GM21447 (cell line): Measurements from ENCODE around the gene KRTAP2-3.
"Not testable (repeated sequence)": the region's sequence is repeated elsewhere in the genome, so short reads cannot be mapped to it uniquely, and the experiment has no call there.

Experiments
- ATAC-seq: cut with Tn5 transposase; IDR thresholded peaks from one replicate; pipeline ENCODE4 v1.9.1; 2021; ENCODE audit not compliant: unreplicated experiment

KRTAP2-3 gene

DNA sequence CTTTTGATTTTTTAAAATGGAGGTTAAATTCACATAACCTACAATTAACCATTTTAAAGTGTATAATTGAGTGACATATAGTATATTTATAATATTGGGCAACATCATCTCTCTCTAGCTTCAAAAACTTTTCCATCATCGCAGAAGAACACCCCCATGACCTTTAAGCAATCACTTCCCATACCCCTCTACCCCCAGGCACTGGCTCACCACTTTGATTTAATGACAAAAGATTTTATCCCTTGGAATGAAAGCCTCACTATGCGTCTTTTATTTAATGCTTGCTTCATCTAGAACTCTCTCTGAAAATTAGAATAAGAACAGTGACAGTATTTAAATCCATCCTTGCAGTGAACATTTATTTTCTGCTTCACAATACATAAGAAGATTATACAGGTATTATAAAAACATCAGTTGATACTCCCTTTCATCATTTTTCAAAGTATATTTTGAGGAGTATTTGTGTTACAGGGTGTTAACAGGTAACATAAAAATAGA lies 22.0 kb downstream of the KRTAP2-3 start:
- ATAC-seq: no peak

DNA sequence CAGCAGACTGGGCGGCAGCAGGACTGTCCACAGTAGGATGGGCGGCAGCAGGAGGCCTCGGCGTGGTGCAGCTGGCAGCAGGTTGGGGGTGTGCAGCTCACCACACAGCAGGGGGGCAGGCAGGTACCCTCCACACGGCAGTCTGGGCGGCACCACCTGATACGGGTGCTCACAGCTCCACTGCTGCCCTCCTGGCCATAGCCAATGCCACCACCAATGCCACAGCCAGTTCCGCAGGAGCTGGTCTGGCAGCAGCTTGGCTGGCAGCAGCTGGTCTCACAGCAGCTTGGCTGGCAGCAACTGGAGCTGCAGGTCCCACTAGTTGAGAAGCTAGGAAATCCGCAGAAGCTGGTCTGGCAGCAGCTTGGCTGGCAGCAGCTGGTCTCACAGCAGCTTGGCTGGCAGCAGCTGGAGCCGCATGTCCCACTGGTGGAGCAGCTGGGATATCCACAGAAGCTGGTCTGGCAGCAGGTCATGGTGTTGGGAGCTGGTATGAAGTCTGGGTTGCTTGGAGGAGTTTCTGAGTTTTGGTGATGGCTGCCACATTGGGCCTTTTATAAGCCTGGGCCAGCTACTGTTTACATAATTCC lies 25.5 kb downstream of the KRTAP2-3 start, which contains the start of gene KRTAP1-3:
KRTAP1-3 (minus strand) TSS at position 529 of the 590 bp plus-strand sequence; CDS start at position 476, 53 bp downstream.
- not testable (repeated sequence) for ATAC-seq

DNA sequence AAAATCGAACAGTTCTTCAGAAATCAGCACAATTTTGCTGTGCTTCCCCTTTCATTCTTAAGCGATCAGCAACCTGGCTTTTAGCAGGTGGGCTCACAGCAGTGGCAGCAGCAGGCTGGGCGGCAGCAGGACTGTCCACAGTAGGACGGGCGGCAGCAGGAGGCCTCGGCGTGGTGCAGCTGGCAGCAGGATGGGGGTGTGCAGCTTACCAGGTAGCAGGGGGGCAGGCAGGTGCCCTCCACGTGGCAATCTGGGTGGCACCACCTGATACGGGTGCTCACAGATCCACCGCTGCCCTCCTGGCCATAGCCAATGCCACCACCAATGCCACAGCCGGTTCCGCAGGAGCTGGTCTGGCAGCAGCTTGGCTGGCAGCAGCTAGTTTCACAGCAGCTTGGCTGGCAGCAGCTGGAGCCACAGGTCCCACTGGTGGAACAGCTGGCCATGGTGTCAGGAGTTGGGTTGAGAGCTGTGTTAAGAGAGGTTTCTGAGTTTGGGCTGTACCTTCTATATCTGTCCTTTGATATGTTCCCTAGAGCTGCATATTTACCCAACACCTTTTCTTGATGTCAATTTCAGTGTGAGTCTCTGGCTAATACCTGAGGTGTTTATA lies 30.2 kb downstream of the KRTAP2-3 start, which contains the start of gene KRTAP1-4:
KRTAP1-4 (minus strand) TSS at position 563 of the 613 bp plus-strand sequence; CDS start at position 446, 117 bp downstream.
- no peak for ATAC-seq

DNA sequence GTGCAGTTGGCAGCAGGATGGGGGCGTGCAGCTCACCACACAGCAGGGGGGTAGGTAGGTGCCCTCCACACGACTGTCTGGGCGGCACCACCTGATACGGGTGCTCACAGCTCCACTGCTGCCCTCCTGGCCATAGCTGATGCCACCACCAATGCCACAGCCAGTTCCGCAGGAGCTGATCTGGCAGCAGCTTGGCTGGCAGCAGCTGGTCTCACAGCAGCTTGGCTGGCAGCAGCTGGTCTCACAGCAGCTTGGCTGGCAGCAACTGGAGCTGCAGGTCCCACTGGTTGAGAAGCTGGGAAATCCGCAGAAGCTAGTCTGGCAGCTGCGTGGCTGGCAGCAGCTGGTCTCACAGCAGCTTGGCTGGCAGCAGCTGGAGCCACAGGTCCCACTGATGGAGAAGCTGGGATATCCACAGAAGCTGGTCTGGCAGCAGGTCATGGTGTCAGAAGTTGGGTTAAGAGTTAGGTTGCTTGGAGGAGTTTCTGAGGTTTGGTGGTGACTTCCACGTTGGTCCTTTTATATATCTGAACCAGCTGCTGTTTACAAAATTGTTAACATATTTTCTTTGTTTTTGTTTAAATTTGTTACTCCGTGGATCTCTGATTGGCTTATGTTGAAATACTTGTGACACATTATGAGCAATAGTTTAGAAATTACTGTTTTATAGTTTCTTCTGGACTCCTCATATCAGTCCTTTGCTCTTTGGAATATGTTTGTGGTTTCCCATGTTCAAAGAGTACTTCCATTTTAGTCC lies 33.0 kb downstream of the KRTAP2-3 start, which contains the start of gene KRTAP1-5:
KRTAP1-5 (minus strand) TSS at position 494 of the 757 bp plus-strand sequence; CDS start at position 441, 53 bp downstream.
- no peak for ATAC-seq

DNA sequence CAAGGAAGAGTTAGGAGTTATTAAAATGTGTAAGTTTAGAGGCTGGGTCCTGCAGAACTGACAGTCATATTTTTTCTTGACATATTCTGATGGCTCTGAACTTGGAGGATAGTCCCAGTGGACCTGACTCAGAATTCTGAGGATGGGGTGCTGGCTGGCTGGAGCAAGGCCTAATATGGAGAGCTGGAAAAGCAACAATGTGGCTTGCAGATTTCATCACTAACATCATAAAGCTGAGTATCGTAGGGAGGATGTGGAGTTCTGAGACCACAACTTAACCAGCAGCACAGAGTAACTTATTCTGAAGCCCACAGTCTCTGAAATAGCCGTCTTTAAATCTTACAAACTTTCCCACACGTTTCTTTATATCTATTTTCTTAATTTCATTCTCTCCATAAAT lies 35.2 kb downstream of the KRTAP2-3 start:
- no peak for ATAC-seq

DNA sequence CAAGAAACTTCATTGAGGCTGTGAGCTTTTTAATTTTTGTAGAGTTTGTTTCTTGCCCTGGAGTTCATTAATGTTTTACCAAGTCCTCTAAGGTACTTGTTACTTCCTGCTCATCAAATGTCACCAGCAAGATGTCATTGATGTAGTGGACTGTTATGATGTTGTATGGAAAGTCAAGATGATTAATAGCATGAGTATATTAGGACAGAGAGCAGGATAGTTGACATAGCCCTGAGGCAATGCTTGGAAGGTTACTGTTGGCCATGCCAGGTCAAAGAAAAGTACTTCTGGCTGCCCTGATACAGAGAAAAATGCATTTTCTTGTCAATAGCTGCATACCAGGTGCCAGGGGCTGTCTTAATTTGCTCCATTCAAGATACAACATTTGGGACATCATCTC lies 39.6 kb downstream of the KRTAP2-3 start:
- ATAC-seq: no peak

DNA sequence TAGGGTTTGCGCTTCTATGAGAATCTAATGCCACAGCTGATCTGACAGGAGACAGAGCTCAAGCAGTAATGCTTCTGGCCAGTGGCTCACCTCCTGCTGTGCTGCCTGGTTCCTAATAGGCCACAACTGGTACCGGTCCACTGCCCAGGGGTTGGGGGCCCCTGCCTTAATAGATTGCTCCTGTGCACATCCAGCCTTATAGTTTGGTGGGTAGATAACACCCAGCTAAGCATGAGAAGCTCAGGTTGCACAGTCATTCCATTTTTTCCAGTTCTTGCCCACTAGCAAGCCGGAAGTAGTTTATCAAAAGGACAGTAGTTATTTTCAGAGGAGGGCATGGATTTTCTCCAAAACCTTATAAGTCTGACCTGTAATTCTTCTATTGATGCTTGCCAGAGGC lies 40.5 kb downstream of the KRTAP2-3 start:
- ATAC-seq: no peak

DNA sequence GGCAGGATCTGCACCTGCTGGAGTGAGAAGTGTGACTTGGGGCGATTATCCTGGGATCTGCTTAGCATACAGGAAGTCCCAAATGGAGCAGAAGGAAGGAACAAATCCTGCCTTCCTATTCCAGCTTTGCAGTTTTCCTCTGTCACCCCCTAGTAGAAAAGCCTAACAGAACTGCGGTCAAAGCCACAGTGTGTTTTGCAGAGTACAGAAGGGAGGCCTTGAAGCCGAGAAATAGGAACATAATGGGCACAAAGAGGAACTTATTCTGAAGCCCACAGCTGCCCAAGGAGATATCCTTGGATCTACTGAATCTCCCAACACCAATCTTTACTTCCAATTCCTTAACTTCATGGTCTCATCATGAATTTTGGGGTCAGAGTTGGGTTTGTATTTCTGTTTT lies 41.4 kb downstream of the KRTAP2-3 start:
- no peak for ATAC-seq

DNA sequence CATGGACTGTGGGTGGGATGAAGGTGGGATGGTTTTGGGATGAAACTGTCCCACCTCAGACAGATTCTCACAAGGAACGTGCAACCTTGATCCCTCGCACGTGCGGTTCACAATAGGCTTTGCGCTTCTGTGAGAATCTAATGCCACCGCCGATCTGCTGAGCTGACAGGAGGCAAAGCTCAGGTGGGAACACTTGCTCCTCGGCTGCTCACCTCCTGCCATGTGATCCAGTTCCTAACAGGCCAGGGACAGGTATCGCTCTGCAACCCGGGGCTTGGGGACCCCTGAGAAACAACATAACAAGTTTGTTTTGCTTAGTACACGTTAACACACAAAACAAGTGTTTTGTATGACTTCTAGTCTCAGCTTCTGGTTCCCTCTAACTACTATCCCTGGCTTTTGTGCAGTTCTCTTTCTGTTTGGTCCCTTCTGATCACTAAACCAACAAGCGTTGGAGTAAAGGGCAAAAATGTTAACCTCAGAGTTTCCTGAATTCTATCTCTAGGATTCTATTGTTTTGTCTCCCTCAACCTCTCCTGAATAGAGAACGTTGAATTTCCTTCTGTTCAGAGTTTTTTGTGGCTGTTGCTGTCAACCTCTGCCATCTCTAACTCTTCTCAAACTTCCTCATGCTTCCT lies 43.2 kb downstream of the KRTAP2-3 start:
- ATAC-seq: no peak

DNA sequence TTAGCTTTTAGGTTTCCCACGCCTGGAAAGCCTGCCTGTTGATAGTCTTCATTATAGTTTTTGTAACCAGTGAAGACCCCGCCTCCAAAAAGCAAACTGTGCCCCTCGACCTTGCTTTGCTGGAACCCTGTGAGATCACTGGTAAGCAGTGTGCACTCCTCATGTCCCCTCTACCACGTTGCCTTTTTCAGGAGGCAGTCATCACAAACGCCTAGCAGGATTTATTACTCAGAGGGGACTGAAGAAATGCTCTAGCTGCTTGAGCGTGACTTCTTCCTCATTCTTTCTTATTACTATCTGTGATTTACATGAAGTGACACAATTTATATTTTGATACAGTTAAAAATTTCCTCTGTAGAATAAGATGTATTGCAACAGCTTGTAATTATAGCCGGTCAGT lies 44.5 kb downstream of the KRTAP2-3 start:
- ATAC-seq: no peak

DNA sequence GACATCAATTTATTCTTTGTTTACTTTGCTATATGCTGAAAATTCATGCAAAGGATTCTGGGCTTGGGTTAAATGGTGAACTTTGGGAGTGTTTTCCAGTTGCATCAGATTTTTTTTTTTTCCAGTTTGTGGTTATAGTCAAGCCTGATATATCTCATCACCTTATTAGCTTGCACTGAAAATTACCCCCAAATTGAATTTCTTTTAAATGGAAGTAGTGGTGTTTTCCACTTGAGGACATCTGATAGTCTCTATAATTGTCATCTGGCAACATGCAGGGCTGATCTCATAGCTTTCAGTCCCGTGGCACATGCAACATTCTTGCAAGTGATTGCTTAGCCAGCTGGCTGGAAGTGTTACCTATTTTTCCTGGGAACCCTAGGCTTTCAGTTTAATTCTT lies 46.3 kb downstream of the KRTAP2-3 start:
- ATAC-seq: no peak

DNA sequence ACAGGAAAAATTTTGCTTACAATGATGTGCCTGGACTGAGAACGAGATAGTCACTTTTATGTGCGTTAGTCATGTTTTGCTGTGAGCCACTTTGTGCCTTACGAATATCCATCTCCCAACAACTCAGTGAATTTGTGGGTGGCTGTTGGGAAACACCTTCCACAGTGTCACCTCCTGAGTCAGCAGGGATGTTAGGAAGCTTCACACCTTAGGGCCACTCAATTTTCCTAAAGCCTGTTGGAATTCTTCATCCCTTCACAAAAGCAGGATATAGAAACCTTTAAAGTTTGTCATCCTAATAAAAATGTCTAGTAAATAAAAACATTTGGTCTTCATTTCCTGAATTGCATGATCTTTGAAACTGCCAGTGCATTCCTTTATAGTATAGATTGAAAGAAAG lies 46.7 kb downstream of the KRTAP2-3 start:
- no peak for ATAC-seq

DNA sequence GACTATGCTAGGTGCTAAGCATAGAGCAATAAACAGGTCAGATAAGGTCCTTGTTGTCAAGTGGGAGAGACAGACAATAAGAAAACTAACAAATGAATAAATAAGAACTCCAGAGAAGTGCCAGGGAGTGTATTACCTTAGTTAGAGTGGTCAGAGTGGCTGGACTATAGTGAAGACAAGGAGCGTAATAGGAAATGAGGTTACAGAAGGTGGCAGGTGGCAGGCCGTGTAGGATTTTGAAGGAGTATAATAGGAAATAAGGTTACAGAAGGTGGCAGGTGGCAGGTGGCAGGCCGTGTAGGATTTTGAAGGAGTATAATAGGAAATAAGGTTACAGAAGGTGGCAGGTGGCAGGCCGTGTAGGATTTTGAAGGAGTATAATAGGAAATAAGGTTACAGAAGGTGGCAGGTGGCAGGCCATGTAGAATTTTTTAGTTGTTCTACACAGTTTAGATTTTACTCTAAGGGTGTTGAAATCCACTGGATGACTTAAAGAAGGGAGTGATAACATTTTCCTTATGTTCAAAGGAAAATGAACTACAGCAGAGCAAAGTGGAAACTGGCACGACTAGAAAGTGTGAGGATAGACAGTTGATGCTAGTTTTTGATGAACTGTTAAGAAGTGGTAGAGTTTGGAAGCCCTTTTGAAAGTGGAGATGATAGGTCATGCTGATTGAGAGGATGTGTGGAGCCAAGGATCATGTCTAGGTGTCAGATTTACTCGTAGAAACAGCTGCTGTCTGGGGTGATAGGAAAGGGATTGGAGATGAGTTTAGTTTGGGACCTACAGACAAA lies 47.4 kb downstream of the KRTAP2-3 start:
- ATAC-seq: no peak

DNA sequence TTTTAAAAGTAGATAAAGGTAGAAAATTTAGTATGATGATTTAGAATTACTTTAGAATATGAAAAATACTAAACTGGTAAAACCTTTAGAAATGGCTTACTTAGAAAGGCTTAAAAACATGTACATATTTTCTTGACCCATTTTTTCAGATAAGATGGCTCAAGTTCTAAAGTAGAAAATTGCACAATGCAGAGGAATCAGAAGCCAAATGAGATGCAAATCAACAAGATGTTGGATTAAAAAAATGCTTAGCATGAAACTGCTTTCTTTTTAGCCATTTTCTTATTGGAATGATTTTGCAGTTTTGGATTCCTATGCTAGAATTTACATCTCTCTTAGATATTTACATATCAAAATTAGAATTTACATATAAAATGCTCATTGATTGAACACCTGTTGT lies 49.5 kb downstream of the KRTAP2-3 start:
- ATAC-seq: no peak

DNA sequence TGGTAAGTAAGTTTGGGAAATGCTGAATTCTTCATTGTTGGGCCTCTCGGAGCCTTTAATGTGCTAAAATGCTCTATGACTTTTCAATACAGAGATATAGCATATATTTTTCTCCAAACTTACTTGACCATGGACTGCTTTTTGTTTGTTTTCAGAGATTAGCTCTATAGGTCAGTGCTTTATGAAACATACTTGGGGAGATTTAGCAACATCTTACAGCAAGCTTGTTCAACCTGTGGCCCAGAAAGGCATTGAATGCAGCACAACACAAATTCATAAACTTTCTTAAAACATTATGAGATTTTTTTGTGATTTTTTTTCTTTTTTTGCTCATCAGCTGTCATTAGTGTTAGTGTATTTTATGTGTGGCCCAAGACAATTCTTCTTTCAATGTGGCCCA lies 50.0 kb downstream of the KRTAP2-3 start:
- no peak for ATAC-seq

DNA sequence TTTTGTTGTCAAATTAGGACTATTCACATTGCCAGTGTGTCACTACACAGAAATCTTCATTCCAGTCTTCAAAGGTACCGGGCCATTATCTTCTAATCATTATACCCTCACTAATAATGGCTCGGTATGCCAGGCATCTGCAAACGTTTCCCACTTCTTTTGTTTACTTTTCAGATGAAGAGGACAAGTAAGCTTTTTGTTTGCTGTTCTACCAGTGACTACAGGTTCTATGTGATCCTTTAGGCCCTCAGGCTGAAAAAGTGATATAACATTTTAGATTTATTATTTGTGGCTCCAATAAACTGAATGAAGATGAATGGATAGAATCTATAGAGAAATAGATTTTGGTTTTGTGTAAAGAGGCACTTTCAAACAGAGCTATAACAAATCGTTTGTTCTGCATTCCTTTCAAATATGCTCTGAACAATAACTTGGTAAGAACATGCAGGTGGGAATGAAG lies 50.6 kb downstream of the KRTAP2-3 start:
- no peak for ATAC-seq
